Endothelial cell of umbilical vein (primary cell): ENCODE data around the gene TSPAN18. TPM values are rescaled to one million over a fixed set of nuclear protein-coding genes. Genes with fewer than 3 reads are reported as not detected.

ENCODE experiments used
- BruUV-seq: library from RNA; stranded (reverse); fragments of 400-500 nt; replicated peaks from 2 replicates; lab custom pipeline; 2021; lab: Mats Ljungman, UMichigan
- CTCF ChIA-PET: fragments of 300-600, 350-600 bp; sonication (Branson Sonifier 250); formaldehyde crosslinking; loops from one replicate; lab custom pipeline; 2021; ENCODE audit warnings: antibody characterized with exemption, inconsistent platforms; lab: Charles Lee
- POLR2A ChIA-PET: fragments of 300-600, 350-600 bp; sonication (Branson Sonifier 250); formaldehyde crosslinking; loops from one replicate; lab custom pipeline; 2021; ENCODE audit warnings: antibody characterized with exemption, inconsistent platforms; lab: Charles Lee
- DNase-seq: peaks from one replicate; pipeline ENCODE4 v3.0.0-alpha.2; 2011; ENCODE audit warnings: low read depth, low spot score
- FAIRE-seq: peaks from 2 replicates; lab custom pipeline; 2011; peaks lifted over from hg19 to GRCh38; lab: Jason Lieb, UNC
- H2AFZ ChIP-seq: 2 replicates; pipeline ENCODE4 v1.6.0; 2012; ENCODE audit warnings: low read depth, low read length, control low read depth, inconsistent platforms
- H3K27ac ChIP-seq: 2 replicates; pipeline ENCODE4 v1.5.1; 2011; ENCODE audit warnings: low read depth, mild to moderate bottlenecking, control low read depth, low read length, moderate library complexity; ENCODE audit not compliant: insufficient read depth
- H3K27me3 ChIP-seq, 2 experiments: 2 replicates each; pipeline versions ENCODE4 v1.6.0 to v1.6.1; 2011; ENCODE audit warnings: low read length in 2 of 2, mixed read lengths in 1 of 2; ENCODE audit not compliant: control insufficient read depth in 2 of 2, insufficient read depth in 2 of 2
- H3K36me3 ChIP-seq, 2 experiments: 2 replicates in 1 of 2; 3 replicates in 1 of 2; pipeline ENCODE4 v1.5.1; 2011; ENCODE audit warnings: low read length in 2 of 2, mild to moderate bottlenecking in 1 of 2, moderate library complexity in 1 of 2; ENCODE audit not compliant: control insufficient read depth in 2 of 2, insufficient read depth in 2 of 2; ENCODE audit errors: extremely low read depth in 1 of 2
- H3K4me1 ChIP-seq: 3 replicates; pipeline ENCODE4 v1.5.1; 2011; ENCODE audit warnings: mild to moderate bottlenecking, low read length; ENCODE audit not compliant: control insufficient read depth, insufficient read depth; ENCODE audit errors: extremely low read depth
- H3K4me2 ChIP-seq: 2 replicates; pipeline ENCODE4 v1.6.1; 2011; ENCODE audit warnings: low read length, control low read depth, mixed read lengths; ENCODE audit not compliant: insufficient read depth
- H3K4me3 ChIP-seq, 3 experiments: fragments of 200-600 bp in 1 of 3; sonication (generic), shearing (Covaris generic) in 1 of 3; replicated peaks in 1 of 3; 2 replicates each; pipeline ENCODE4 v1.5.1; 2011 to 2016; ENCODE audit warnings: control low read depth in 3 of 3, low read length in 3 of 3, mild to moderate bottlenecking in 2 of 3, inconsistent platforms in 1 of 3, low read depth in 1 of 3, moderate library complexity in 1 of 3; ENCODE audit not compliant: insufficient read depth in 1 of 3
- H3K79me2 ChIP-seq: 2 replicates; pipeline ENCODE4 v1.6.0; 2012; ENCODE audit warnings: low read length, inconsistent platforms; ENCODE audit not compliant: control insufficient read depth, insufficient read depth
- H3K9ac ChIP-seq: replicated peaks from 2 replicates; pipeline ENCODE3; 2011; ENCODE audit warnings: low read length, control low read depth; ENCODE audit not compliant: insufficient read depth; ENCODE audit errors: extremely low read depth
- H3K9me1 ChIP-seq: replicated peaks from 3 replicates; pipeline ENCODE4 v1.6.0; 2011; ENCODE audit warnings: mild to moderate bottlenecking, low read length; ENCODE audit not compliant: control insufficient read depth, insufficient read depth; ENCODE audit errors: extremely low read depth
- H3K9me3 ChIP-seq: replicated peaks from 2 replicates; pipeline ENCODE4 v1.5.1; 2012; ENCODE audit warnings: low read length, inconsistent platforms; ENCODE audit not compliant: control insufficient read depth, insufficient read depth
- H4K20me1 ChIP-seq: replicated peaks from 2 replicates; pipeline ENCODE3; 2011; ENCODE audit warnings: mild to moderate bottlenecking, low read length; ENCODE audit not compliant: control insufficient read depth, insufficient read depth; ENCODE audit errors: extremely low read depth
- CTCF ChIP-seq, 2 donors: IDR thresholded peaks; 1 replicate in 1 of 2; 2 replicates in 1 of 2; pipeline ENCODE4 v1.5.1; 2011; ENCODE audit warnings: low read length in 2 of 2, mild to moderate bottlenecking in 2 of 2, moderate library complexity in 2 of 2, control low read depth in 1 of 2, inconsistent platforms in 1 of 2, low read depth in 1 of 2; ENCODE audit not compliant: insufficient read depth in 1 of 2; ENCODE audit errors: extremely low read depth in 1 of 2
- EZH2 ChIP-seq: IDR thresholded peaks from 2 replicates; pipeline ENCODE4 v1.6.1; 2012; ENCODE audit warnings: borderline replicate concordance, low read depth, mild to moderate bottlenecking, moderate library complexity, low read length, inconsistent platforms; ENCODE audit not compliant: severe bottlenecking
- FOS ChIP-seq: IDR thresholded peaks from 2 replicates; pipeline ENCODE4 v1.6.1; 2011; ENCODE audit warnings: mild to moderate bottlenecking, low read length, moderate library complexity, borderline replicate concordance; ENCODE audit not compliant: insufficient read depth
- GATA2 ChIP-seq: IDR thresholded peaks from 2 replicates; pipeline ENCODE4 v1.7.0; 2011; ENCODE audit warnings: low read depth, mild to moderate bottlenecking, moderate library complexity, mixed read lengths, low read length; ENCODE audit not compliant: insufficient read length, insufficient read depth
- JUN ChIP-seq: IDR thresholded peaks from 2 replicates; pipeline ENCODE4 v1.6.1; 2011; ENCODE audit warnings: borderline replicate concordance, low read depth; ENCODE audit not compliant: insufficient read length, insufficient read depth
- MAX ChIP-seq: IDR thresholded peaks from 2 replicates; pipeline ENCODE4 v1.6.1; 2011; ENCODE audit not compliant: insufficient read depth, insufficient read length
- MYC ChIP-seq: IDR thresholded peaks from one replicate; pipeline ENCODE4 v1.6.1; 2011; ENCODE audit warnings: mild to moderate bottlenecking, low read depth, low read length
- POLR2A ChIP-seq: IDR thresholded peaks from 2 replicates; pipeline ENCODE4 v1.6.1; 2012; ENCODE audit warnings: low read depth, mild to moderate bottlenecking, control low read depth, low read length
- POLR2AphosphoS5 ChIP-seq: IDR thresholded peaks from 2 replicates; pipeline ENCODE4 v1.6.1; 2012; ENCODE audit warnings: low read depth, mild to moderate bottlenecking, control low read depth, low read length, moderate library complexity; ENCODE audit not compliant: insufficient read depth
- dilution Hi-C: fragments of 300-500 bp; cut with MboI; formaldehyde crosslinking; loops from one replicate; pipeline ENCODE4 v1.15.0; 2019; ENCODE audit warnings: low sequenced_read_pairs; ENCODE audit not compliant: extremely low pct_ligation_motif_present
- intact Hi-C: fragments of 100-400 bp; cut with micrococcal nuclease; formaldehyde crosslinking; loops from one replicate; pipeline ENCODE4 v1.10.0; 2022
- polyA plus RNA-seq, 4 experiments: library from polyadenylated mRNA; depleted of rRNA in 3 of 4; stranded (reverse) in 3 of 4; unstranded in 1 of 4; fragments of >200 nt; gene quantifications; 2 replicates each; pipeline versions ENCODE4 v1.2.1 to v1.2.3, GENCODE V29; 2011 to 2012; ENCODE audit warnings: missing spikeins in 1 of 4
- total RNA-seq: library from RNA; stranded (reverse); gene quantifications from 2 replicates; pipeline ENCODE4 v1.2.3, GENCODE V29; 2021

TSPAN18 gene
- total and polyA plus RNA-seq, 2 donors (not counting 3 experiments of a cell fraction or from before 2014, with no cell fraction given), result 32.2 to 118 TPM

GRCh38 chr11:44758983-44759382, 32.2 kb downstream of the TSPAN18 start:
- DNase-seq, result no peak
- Histone ChIP-seq H3K27ac (no peak overlapping the region), H3K9ac (no peak overlapping the region), H3K4me2 (no peak overlapping the region), H3K4me3 (no peak overlapping the region), H3K4me1 (peaks cover 24% of the 10 kb centered on the region), H3K36me3 (no peaks in the 10 kb centered on the region), H3K27me3 (no peaks in the 10 kb centered on the region), H4K20me1 (no peaks in the 10 kb centered on the region), H2AFZ (no peak overlapping the region), H3K9me1 (no peaks in the 10 kb centered on the region), H3K79me2 (no peaks in the 10 kb centered on the region), H3K9me3 (no peaks in the 10 kb centered on the region)
- BruUV-seq, result no TSS peak
- dilution Hi-C loops, result no loop called here
- CTCF ChIA-PET, result interaction anchor here (1.5 kb wide), 1 partner anchor 16 kb away, joined by 3 read pairs; no protein-coding TSS in a partner anchor
- TF ChIP-seq CTCF (IDR thresholded peaks at IDR 0.05; ENCODE audit: extremely low read depth in 1 of 2, insufficient read depth in 1 of 2, low read depth in 1 of 2, low read length in 2 of 2) (no peak), MAX (no peak), POLR2A (no peak), MYC (no peak), POLR2AphosphoS5 (no peak), FOS (no peak), JUN (no peak), GATA2 (no peak), EZH2 (no peak)
- POLR2A ChIA-PET, result no interaction called here
- no peak for FAIRE-seq
- intact Hi-C loops, result no loop called here
